ENCODE results near the gene PCSK6. TPM values are rescaled to one million over a fixed set of nuclear protein-coding genes. Genes with fewer than 3 reads are reported as not detected.

The PCSK6 gene
- total RNA-seq, 2 experiments from 2014 or later: 0.28 TPM; not detected in 1

GRCh38 chr15:101510212-101511197 is 21.0 kb upstream of the PCSK6 start:
- no peak for ATAC-seq (ENCODE audit: poor library complexity)

GRCh38 chr15:101509279-101509678 is 19.8 kb upstream of the PCSK6 start:
- H3K36me3 Mint-ChIP-seq (ENCODE audit: low read depth): no peaks in the 10 kb centered on the region
- POLR2A ChIA-PET: no interaction called here
- no peak overlapping the region for H3K27ac Mint-ChIP-seq
- intact Hi-C loops (cut with DNase I, micrococcal nuclease): no loop called here
- Histone ChIP-seq H3K27me3 (ENCODE audit: control insufficient read depth in 1 of 2, insufficient read depth in 2 of 2, low read length in 2 of 2) (peaks cover 0 to 4% of the 10 kb centered on the region in 2 experiments), H3K27ac (ENCODE audit: low read depth in 1 of 2, low read length in 2 of 2) (no peak overlapping the region), H3K4me3 (ENCODE audit: low read length) (no peak overlapping the region), H3K36me3 (ENCODE audit: insufficient read depth, low read length) (no peaks in the 10 kb centered on the region), H3K4me1 (ENCODE audit: insufficient read depth, low read length) (no peaks in the 10 kb centered on the region), H3K9me3 (ENCODE audit: control insufficient read depth in 1 of 2, insufficient read depth in 1 of 2, low read length in 2 of 2) (peaks cover 0 to 5% of the 10 kb centered on the region in 2 experiments)
- H3K4me3 Mint-ChIP-seq: no peak overlapping the region
- no peak for TF ChIP-seq CTCF (IDR thresholded peaks at IDR 0.05)
- no peak for ATAC-seq (ENCODE audit: poor library complexity)
- CTCF ChIA-PET: no interaction called here
- no peaks in the 10 kb centered on the region for H3K4me1 Mint-ChIP-seq (ENCODE audit: low read depth)
- no peak for DNase-seq
- no peaks in the 10 kb centered on the region for H3K9me3 Mint-ChIP-seq
- H3K27me3 Mint-ChIP-seq: peaks cover 44% of the 10 kb centered on the region

More at GRCh38 chr15:101510212-101511197, 21.0 kb upstream of the PCSK6 start:
- peaks cover 40% of the 10 kb centered on the region for H3K27me3 Mint-ChIP-seq
- no peak for DNase-seq
- H3K4me1 ChIP-seq (ENCODE audit: insufficient read depth, low read length): no peaks in the 10 kb centered on the region
- no peak overlapping the region for H3K4me3 Mint-ChIP-seq
- H3K9me3 ChIP-seq (ENCODE audit: control insufficient read depth in 1 of 2, insufficient read depth in 1 of 2, low read length in 2 of 2): peaks cover 0 to 7% of the 10 kb centered on the region in 2 experiments
- ChIA-PET POLR2A (no interaction called here), CTCF (interaction anchor here (0.8 kb wide), 1 partner anchor 8 kb away, joined by 3 read pairs; no protein-coding TSS in a partner anchor)
- H3K4me3 ChIP-seq (ENCODE audit: low read length): no peak overlapping the region
- peaks cover 2% of the 10 kb centered on the region for H3K9me3 Mint-ChIP-seq
- no peaks in the 10 kb centered on the region for H3K36me3 ChIP-seq (ENCODE audit: insufficient read depth, low read length)
- no peak overlapping the region for H3K27ac ChIP-seq (ENCODE audit: low read depth in 1 of 2, low read length in 2 of 2)
- peaks cover 0 to 4% of the 10 kb centered on the region in 2 experiments for H3K27me3 ChIP-seq (ENCODE audit: control insufficient read depth in 1 of 2, insufficient read depth in 2 of 2, low read length in 2 of 2)
- no peaks in the 10 kb centered on the region for H3K4me1 Mint-ChIP-seq (ENCODE audit: low read depth)
- intact Hi-C loops (cut with DNase I, micrococcal nuclease): no loop called here
- no peak overlapping the region for H3K27ac Mint-ChIP-seq
- no peaks in the 10 kb centered on the region for H3K36me3 Mint-ChIP-seq (ENCODE audit: low read depth)
- TF ChIP-seq CTCF (IDR thresholded peaks at IDR 0.05): no peak

- Histone ChIP-seq H3K36me3 (ENCODE audit: insufficient read depth, low read length) (no peaks in the 10 kb centered on the region), H3K27ac (ENCODE audit: low read depth in 1 of 2, low read length in 2 of 2) (no peak overlapping the region), H3K9me3 (ENCODE audit: control insufficient read depth in 1 of 2, insufficient read depth in 1 of 2, low read length in 2 of 2) (no peaks in the 10 kb centered on the region), H3K27me3 (ENCODE audit: control insufficient read depth in 1 of 2, insufficient read depth in 2 of 2, low read length in 2 of 2) (peaks cover 0 to 8% of the 10 kb centered on the region in 2 experiments), H3K4me3 (ENCODE audit: low read length) (no peak overlapping the region), H3K4me1 (ENCODE audit: insufficient read depth, low read length) (peaks cover 8% of the 10 kb centered on the region)
- Mint-ChIP-seq H3K27ac (no peak overlapping the region), H3K36me3 (ENCODE audit: low read depth) (no peaks in the 10 kb centered on the region), H3K9me3 (no peaks in the 10 kb centered on the region), H3K4me3 (no peak overlapping the region), H3K4me1 (ENCODE audit: low read depth) (peaks cover 2% of the 10 kb centered on the region), H3K27me3 (peaks cover 48% of the 10 kb centered on the region)
- intact Hi-C loops (cut with DNase I, micrococcal nuclease): no loop called here
- no peak for TF ChIP-seq CTCF (IDR thresholded peaks at IDR 0.05)
- CTCF ChIA-PET: no interaction called here
- DNase-seq (no peak), ATAC-seq (ENCODE audit: poor library complexity) (no peak)
- POLR2A ChIA-PET: no interaction called here
These were observed 17.0 kb upstream of the PCSK6 start for GRCh38 chr15:101506491-101506890.

Data from CD4-positive, alpha-beta T cell (primary cell).